ENCODE data around the gene ARMC7.

DNA sequence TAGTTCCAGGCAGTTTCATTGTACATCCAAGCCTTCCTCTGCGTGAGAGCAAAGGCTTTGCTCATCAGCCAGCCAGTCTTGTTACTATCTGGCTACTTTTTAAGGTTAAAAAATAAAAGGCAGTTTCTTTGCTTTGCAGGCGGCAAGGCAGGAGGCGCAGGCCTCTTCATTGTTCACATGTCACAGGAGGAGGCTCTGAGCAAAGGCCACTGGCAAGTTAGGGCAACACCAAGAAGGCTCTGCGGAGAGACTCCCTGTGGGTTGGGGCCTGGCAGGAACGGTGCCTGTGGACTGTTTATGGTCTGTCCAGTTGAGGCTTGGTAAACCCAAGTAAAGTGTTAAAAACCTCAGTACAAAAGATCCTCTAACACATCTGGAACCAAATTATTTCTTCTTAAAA lies 25.7 kb downstream of the ARMC7 start:
- TF ChIP-seq, protein P1, sequence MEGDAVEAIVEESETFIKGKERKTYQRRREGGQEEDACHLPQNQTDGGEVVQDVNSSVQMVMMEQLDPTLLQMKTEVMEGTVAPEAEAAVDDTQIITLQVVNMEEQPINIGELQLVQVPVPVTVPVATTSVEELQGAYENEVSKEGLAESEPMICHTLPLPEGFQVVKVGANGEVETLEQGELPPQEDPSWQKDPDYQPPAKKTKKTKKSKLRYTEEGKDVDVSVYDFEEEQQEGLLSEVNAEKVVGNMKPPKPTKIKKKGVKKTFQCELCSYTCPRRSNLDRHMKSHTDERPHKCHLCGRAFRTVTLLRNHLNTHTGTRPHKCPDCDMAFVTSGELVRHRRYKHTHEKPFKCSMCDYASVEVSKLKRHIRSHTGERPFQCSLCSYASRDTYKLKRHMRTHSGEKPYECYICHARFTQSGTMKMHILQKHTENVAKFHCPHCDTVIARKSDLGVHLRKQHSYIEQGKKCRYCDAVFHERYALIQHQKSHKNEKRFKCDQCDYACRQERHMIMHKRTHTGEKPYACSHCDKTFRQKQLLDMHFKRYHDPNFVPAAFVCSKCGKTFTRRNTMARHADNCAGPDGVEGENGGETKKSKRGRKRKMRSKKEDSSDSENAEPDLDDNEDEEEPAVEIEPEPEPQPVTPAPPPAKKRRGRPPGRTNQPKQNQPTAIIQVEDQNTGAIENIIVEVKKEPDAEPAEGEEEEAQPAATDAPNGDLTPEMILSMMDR (IDR thresholded peaks at IDR 0.05), result no peak
- no peak for TF ChIP-seq EP300 (IDR thresholded peaks at IDR 0.05)
- TF ChIP-seq POLR2AphosphoS5 (IDR thresholded peaks at IDR 0.05), result no peak
- no peak for TF ChIP-seq POLR2A (IDR thresholded peaks at IDR 0.05)
